A673 (cell line): Measurements from ENCODE around the gene PAPPA.

ENCODE experiments used
- EZH2 ChIP-seq: fragments of 200-600 bp; sonication (generic); IDR thresholded peaks from 2 replicates; pipeline ENCODE4 v1.6.1; 2017; ENCODE audit warnings: borderline replicate concordance, low read depth, mild to moderate bottlenecking, mixed read lengths, antibody characterized with exemption, low read length; ENCODE audit not compliant: poor library complexity, severe bottlenecking
- TF ChIP-seq, protein P1 (sequence below): fragments of 300-800, 200-600 bp; sonication (generic); conservative IDR thresholded peaks from 2 replicates; pipeline ENCODE4 v1.5.1; 2017; ENCODE audit warnings: low read depth, mild to moderate bottlenecking, antibody characterized with exemption, low read length, moderate library complexity, mixed read lengths

DNA sequence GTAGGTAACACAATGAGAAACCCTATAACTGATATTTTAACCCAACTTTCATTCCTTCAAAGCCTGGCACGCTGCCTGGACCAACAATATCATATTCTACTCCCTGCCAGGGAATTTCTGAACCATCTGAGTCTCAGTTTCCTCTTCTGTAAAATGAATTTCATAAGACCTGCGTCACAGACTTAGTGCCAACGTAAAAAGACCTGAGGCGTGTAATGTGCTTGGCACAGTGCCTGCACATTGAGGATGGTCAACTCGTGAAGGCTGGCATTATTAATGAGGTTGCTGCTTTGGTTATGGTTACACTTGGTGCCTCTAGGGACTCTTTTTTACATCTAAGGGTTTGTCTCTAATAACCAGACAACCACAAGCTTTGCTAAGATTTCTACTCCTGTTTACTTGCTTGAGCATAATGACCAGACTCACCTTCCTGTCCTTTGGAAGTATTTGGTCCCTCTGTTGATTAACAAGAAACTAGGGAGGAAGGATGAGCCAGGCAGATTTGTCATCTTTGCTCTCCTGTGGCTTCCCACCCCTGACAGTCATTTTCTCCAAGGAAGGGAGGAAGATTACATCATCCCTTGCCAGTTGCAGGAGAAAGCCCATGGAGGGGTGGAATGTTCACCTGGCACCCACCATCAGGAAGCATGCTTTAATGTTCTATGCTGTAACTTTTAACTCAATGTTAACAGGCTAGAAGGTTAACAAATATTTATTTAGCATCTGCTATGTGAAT, 79.0 kb downstream of the PAPPA start:
- TF ChIP-seq, protein P1, sequence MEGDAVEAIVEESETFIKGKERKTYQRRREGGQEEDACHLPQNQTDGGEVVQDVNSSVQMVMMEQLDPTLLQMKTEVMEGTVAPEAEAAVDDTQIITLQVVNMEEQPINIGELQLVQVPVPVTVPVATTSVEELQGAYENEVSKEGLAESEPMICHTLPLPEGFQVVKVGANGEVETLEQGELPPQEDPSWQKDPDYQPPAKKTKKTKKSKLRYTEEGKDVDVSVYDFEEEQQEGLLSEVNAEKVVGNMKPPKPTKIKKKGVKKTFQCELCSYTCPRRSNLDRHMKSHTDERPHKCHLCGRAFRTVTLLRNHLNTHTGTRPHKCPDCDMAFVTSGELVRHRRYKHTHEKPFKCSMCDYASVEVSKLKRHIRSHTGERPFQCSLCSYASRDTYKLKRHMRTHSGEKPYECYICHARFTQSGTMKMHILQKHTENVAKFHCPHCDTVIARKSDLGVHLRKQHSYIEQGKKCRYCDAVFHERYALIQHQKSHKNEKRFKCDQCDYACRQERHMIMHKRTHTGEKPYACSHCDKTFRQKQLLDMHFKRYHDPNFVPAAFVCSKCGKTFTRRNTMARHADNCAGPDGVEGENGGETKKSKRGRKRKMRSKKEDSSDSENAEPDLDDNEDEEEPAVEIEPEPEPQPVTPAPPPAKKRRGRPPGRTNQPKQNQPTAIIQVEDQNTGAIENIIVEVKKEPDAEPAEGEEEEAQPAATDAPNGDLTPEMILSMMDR = no peak
- no peak for TF ChIP-seq EZH2
